Measurements from ENCODE around the gene TEX30. TPM values are rescaled to one million over a fixed set of nuclear protein-coding genes. Genes with fewer than 3 reads are reported as not detected.

Gene TEX30
- total RNA-seq, 1 donor from 2014 or later: 8.1 TPM

- intact Hi-C loops (cut with micrococcal nuclease): no loop called here
- Histone ChIP-seq H3K36me3 (peaks cover 67% of the 10 kb centered on the region), H3K27ac (replicated peaks) (no peak overlapping the region), H3K27me3 (ENCODE audit: low read depth) (no peaks in the 10 kb centered on the region), H3K9me3 (replicated peaks) (peaks cover 21% of the 10 kb centered on the region), H3K4me3 (no peak overlapping the region), H3K4me1 (peaks cover 36% of the 10 kb centered on the region)
- no peak for DNase-seq
- no peak for TF ChIP-seq CTCF (IDR thresholded peaks at IDR 0.05; ENCODE audit: borderline replicate concordance)
Observed at GRCh38 chr13:102814793-102815192, 41.2 kb upstream of the TEX30 start.

- no peaks in the 10 kb centered on the region for H3K27me3 ChIP-seq (ENCODE audit: low read depth)
- no peak for TF ChIP-seq CTCF (IDR thresholded peaks at IDR 0.05; ENCODE audit: borderline replicate concordance)
- H3K4me3 ChIP-seq: no peak overlapping the region
- H3K27ac ChIP-seq (replicated peaks): no peak overlapping the region
- intact Hi-C loops (cut with micrococcal nuclease): no loop called here
- H3K9me3 ChIP-seq (replicated peaks): peaks cover 21% of the 10 kb centered on the region
- no peak for DNase-seq
- peaks cover 68% of the 10 kb centered on the region for H3K36me3 ChIP-seq
- H3K4me1 ChIP-seq: peaks cover 36% of the 10 kb centered on the region
Observed at GRCh38 chr13:102814025-102814607, 40.5 kb upstream of the TEX30 start.

GRCh38 chr13:102812611-102813287, 39.2 kb upstream of the TEX30 start:
- Histone ChIP-seq H3K4me1 (peaks cover 47% of the 10 kb centered on the region), H3K27ac (replicated peaks) (no peak overlapping the region), H3K36me3 (peaks cover 56% of the 10 kb centered on the region), H3K9me3 (replicated peaks) (peaks cover 21% of the 10 kb centered on the region), H3K27me3 (ENCODE audit: low read depth) (no peaks in the 10 kb centered on the region), H3K4me3 (no peak overlapping the region)
- no peak for TF ChIP-seq CTCF (IDR thresholded peaks at IDR 0.05; ENCODE audit: borderline replicate concordance)
- no peak for DNase-seq
- intact Hi-C loops (cut with micrococcal nuclease): no loop called here

- H3K9me3 ChIP-seq (replicated peaks): peaks cover 21% of the 10 kb centered on the region
- H3K27ac ChIP-seq (replicated peaks): no peak overlapping the region
- peaks cover 45% of the 10 kb centered on the region for H3K4me1 ChIP-seq
- peaks cover 42% of the 10 kb centered on the region for H3K36me3 ChIP-seq
- no peak for DNase-seq
- no peak overlapping the region for H3K4me3 ChIP-seq
- intact Hi-C loops (cut with micrococcal nuclease): no loop called here
- TF ChIP-seq CTCF (IDR thresholded peaks at IDR 0.05; ENCODE audit: borderline replicate concordance): no peak
- H3K27me3 ChIP-seq (ENCODE audit: low read depth): no peaks in the 10 kb centered on the region
Observed at GRCh38 chr13:102807699-102808098, 34.1 kb upstream of the TEX30 start.

- H3K9me3 ChIP-seq (replicated peaks): peaks cover 8% of the 10 kb centered on the region
- DNase-seq: no peak
- H3K27me3 ChIP-seq (ENCODE audit: low read depth): no peaks in the 10 kb centered on the region
- no peak overlapping the region for H3K4me3 ChIP-seq
- peaks cover 59% of the 10 kb centered on the region for H3K4me1 ChIP-seq
- intact Hi-C loops (cut with micrococcal nuclease): no loop called here
- H3K27ac ChIP-seq (replicated peaks): no peak overlapping the region
- peaks cover 25% of the 10 kb centered on the region for H3K36me3 ChIP-seq
- no peak for TF ChIP-seq CTCF (IDR thresholded peaks at IDR 0.05; ENCODE audit: borderline replicate concordance)
Observed at GRCh38 chr13:102805680-102806079, 32.1 kb upstream of the TEX30 start.
